HepG2 (cell line): Measurements from ENCODE around the gene CARMIL3. TPM values are rescaled to one million over a fixed set of nuclear protein-coding genes. Genes with fewer than 3 reads are reported as not detected.
A peak's percentile ranks its signal among the peaks of the same experiment; 100 is the strongest.

Experiments
- ESRRA ChIP-seq: sonication (generic); formaldehyde crosslinking; IDR thresholded peaks from 2 replicates; pipeline ENCODE4 v1.5.1; 2020; ENCODE audit warnings: mild to moderate bottlenecking, low read depth, missing genetic modification reagents
- HOXA9 ChIP-seq: sonication (generic); formaldehyde crosslinking; IDR thresholded peaks from 2 replicates; pipeline ENCODE4 v1.8.1; 2022; ENCODE audit warnings: missing genetic modification reagents, mild to moderate bottlenecking, moderate library complexity, borderline replicate concordance
- KDM3A ChIP-seq: IDR thresholded peaks from 2 replicates; pipeline ENCODE4 v1.6.1; 2018; ENCODE audit warnings: low read depth, missing compliant biosample characterization
- KLF11 ChIP-seq: IDR thresholded peaks from 2 replicates; pipeline ENCODE4 v1.6.1; 2016; ENCODE audit warnings: missing compliant biosample characterization
- ZBTB3 ChIP-seq: sonication (generic); formaldehyde crosslinking; IDR thresholded peaks from 2 replicates; pipeline ENCODE4 v1.4.0; 2020; ENCODE audit warnings: low read depth, mild to moderate bottlenecking, moderate library complexity, missing genetic modification reagents, borderline replicate concordance
- ZNF143 ChIP-seq: sonication (generic); formaldehyde crosslinking; IDR thresholded peaks from 2 replicates; pipeline ENCODE4 v1.4.0; 2020; ENCODE audit warnings: missing genetic modification reagents
- ZNF263 ChIP-seq: sonication (generic); formaldehyde crosslinking; IDR thresholded peaks from 2 replicates; pipeline ENCODE4 v1.4.0; 2020; ENCODE audit warnings: missing genetic modification reagents
- polyA plus RNA-seq, 8 experiments: library from polyadenylated mRNA; depleted of rRNA in 3 of 8; stranded (reverse) in 7 of 8; unstranded in 1 of 8; fragments of >200 nt; fragmentation: Illumina TruSeq in 4 of 8; extraction: Trizol in 4 of 8; gene quantifications; 2 replicates each; pipeline versions ENCODE4 v1.2.1 to v1.2.3, GENCODE V29; 2011 to 2016; ENCODE audit warnings: low read depth in 4 of 8, missing spikeins in 1 of 8, mixed read lengths in 1 of 8; ENCODE audit not compliant: insufficient read depth in 1 of 8
- total RNA-seq, 5 experiments: library from RNA; depleted of rRNA; stranded (reverse); fragments of >200 nt; fragmentation: Illumina TruSeq; extraction: Trizol; gene quantifications; 2 replicates each; pipeline ENCODE4 v1.2.3, GENCODE V29; 2016; ENCODE audit warnings: low read depth in 1 of 5
- TF ChIP-seq, protein P1 (sequence below): sonication (generic); formaldehyde crosslinking; IDR thresholded peaks from 2 replicates; pipeline ENCODE4 v1.5.1; 2020; ENCODE audit warnings: mild to moderate bottlenecking, missing genetic modification reagents, borderline replicate concordance
- TF ChIP-seq, protein P2 (sequence below), 2 experiments: IDR thresholded peaks; 2 replicates each; pipeline ENCODE4 v1.6.1; 2011 to 2012; ENCODE audit warnings: low read length in 2 of 2, borderline replicate concordance in 1 of 2, low read depth in 1 of 2, mild to moderate bottlenecking in 1 of 2, moderate library complexity in 1 of 2
- TF ChIP-seq, protein P3 (sequence below): sonication (generic); formaldehyde crosslinking; IDR thresholded peaks from 2 replicates; pipeline ENCODE4 v1.4.0; 2020; ENCODE audit warnings: missing genetic modification reagents
- TF ChIP-seq, protein P4 (sequence below): sonication (generic); formaldehyde crosslinking; IDR thresholded peaks from 2 replicates; pipeline ENCODE4 v1.5.1; 2020; ENCODE audit warnings: mild to moderate bottlenecking, moderate library complexity, missing genetic modification reagents
- TF ChIP-seq, protein P5 (sequence below): sonication (generic); formaldehyde crosslinking; IDR thresholded peaks from 2 replicates; pipeline ENCODE4 v1.4.0; 2020; ENCODE audit warnings: mild to moderate bottlenecking, missing genetic modification reagents, borderline replicate concordance

Gene CARMIL3
- total and polyA plus RNA-seq, 2 of the 13 experiments (the other 11 are each of a cell fraction or from before 2014, with no cell fraction given), result 0.27 to 0.55 TPM

DNA sequence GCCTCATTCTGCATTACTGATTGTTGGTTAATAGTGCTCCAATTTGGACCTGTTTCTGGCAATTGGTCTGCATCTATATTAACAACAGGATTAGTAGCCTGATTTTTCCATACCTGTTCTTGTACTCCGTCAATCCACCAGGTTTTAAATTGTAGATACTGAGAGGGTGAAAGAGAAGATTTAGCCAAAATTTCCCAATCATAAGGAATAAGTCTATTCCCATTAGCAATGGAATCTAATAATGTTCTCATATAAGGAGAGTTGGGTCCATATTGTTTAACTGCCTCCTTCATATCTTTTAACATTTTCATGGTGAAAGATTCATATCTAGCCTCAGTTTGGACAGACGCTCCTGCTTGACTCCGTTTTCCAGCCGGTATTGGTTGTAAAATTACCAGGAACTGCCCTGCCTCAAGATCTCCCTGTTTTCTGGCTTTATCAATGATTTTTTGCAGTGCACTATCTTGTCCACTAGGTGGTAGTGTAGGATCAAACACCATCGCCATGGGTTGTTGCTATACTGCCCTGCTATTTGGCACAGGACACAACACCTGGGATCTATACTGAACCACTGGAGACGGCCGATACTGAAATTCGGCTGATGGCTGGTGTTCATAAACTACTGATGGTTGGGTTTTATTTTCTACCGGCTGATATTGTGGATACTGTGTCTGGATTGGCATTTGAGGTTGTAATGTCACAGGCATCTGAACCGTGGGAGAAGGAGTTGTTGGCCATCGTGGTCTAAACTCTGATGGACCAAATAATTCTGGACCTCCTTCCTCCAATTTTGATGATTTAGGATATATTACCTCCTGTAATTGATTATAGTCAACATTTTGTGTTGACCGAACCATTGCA is 37.9 kb upstream of the CARMIL3 start (continued):
- TF ChIP-seq, protein P1, sequence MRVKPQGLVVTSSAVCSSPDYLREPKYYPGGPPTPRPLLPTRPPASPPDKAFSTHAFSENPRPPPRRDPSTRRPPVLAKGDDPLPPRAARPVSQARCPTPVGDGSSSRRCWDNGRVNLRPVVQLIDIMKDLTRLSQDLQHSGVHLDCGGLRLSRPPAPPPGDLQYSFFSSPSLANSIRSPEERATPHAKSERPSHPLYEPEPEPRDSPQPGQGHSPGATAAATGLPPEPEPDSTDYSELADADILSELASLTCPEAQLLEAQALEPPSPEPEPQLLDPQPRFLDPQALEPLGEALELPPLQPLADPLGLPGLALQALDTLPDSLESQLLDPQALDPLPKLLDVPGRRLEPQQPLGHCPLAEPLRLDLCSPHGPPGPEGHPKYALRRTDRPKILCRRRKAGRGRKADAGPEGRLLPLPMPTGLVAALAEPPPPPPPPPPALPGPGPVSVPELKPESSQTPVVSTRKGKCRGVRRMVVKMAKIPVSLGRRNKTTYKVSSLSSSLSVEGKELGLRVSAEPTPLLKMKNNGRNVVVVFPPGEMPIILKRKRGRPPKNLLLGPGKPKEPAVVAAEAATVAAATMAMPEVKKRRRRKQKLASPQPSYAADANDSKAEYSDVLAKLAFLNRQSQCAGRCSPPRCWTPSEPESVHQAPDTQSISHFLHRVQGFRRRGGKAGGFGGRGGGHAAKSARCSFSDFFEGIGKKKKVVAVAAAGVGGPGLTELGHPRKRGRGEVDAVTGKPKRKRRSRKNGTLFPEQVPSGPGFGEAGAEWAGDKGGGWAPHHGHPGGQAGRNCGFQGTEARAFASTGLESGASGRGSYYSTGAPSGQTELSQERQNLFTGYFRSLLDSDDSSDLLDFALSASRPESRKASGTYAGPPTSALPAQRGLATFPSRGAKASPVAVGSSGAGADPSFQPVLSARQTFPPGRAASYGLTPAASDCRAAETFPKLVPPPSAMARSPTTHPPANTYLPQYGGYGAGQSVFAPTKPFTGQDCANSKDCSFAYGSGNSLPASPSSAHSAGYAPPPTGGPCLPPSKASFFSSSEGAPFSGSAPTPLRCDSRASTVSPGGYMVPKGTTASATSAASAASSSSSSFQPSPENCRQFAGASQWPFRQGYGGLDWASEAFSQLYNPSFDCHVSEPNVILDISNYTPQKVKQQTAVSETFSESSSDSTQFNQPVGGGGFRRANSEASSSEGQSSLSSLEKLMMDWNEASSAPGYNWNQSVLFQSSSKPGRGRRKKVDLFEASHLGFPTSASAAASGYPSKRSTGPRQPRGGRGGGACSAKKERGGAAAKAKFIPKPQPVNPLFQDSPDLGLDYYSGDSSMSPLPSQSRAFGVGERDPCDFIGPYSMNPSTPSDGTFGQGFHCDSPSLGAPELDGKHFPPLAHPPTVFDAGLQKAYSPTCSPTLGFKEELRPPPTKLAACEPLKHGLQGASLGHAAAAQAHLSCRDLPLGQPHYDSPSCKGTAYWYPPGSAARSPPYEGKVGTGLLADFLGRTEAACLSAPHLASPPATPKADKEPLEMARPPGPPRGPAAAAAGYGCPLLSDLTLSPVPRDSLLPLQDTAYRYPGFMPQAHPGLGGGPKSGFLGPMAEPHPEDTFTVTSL (CRISPR knock-in tag), result no peak; the same call in 1 of the 2 replicates
- no peak for TF ChIP-seq ZNF263
- TF ChIP-seq KDM3A, result peak; percentile 91; the same call in 1 of the 2 replicates
- TF ChIP-seq ZBTB3 (CRISPR knock-in tag), result no peak
- peak; percentile 90; the same call in 1 of the 2 replicates for TF ChIP-seq KLF11
- 0 out of 2 replicates have a peak, but pooled peaks have one; percentile 31 for TF ChIP-seq ESRRA (CRISPR knock-in tag)
- TF ChIP-seq, protein P2, sequence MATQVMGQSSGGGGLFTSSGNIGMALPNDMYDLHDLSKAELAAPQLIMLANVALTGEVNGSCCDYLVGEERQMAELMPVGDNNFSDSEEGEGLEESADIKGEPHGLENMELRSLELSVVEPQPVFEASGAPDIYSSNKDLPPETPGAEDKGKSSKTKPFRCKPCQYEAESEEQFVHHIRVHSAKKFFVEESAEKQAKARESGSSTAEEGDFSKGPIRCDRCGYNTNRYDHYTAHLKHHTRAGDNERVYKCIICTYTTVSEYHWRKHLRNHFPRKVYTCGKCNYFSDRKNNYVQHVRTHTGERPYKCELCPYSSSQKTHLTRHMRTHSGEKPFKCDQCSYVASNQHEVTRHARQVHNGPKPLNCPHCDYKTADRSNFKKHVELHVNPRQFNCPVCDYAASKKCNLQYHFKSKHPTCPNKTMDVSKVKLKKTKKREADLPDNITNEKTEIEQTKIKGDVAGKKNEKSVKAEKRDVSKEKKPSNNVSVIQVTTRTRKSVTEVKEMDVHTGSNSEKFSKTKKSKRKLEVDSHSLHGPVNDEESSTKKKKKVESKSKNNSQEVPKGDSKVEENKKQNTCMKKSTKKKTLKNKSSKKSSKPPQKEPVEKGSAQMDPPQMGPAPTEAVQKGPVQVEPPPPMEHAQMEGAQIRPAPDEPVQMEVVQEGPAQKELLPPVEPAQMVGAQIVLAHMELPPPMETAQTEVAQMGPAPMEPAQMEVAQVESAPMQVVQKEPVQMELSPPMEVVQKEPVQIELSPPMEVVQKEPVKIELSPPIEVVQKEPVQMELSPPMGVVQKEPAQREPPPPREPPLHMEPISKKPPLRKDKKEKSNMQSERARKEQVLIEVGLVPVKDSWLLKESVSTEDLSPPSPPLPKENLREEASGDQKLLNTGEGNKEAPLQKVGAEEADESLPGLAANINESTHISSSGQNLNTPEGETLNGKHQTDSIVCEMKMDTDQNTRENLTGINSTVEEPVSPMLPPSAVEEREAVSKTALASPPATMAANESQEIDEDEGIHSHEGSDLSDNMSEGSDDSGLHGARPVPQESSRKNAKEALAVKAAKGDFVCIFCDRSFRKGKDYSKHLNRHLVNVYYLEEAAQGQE (IDR thresholded peaks at IDR 0.05; ENCODE audit: borderline replicate concordance in 1 of 2, low read depth in 1 of 2, low read length in 2 of 2), result no peak
- TF ChIP-seq, protein P3, sequence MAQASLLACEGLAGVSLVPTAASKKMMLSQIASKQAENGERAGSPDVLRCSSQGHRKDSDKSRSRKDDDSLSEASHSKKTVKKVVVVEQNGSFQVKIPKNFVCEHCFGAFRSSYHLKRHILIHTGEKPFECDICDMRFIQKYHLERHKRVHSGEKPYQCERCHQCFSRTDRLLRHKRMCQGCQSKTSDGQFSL, result no peak
- TF ChIP-seq, protein P4, sequence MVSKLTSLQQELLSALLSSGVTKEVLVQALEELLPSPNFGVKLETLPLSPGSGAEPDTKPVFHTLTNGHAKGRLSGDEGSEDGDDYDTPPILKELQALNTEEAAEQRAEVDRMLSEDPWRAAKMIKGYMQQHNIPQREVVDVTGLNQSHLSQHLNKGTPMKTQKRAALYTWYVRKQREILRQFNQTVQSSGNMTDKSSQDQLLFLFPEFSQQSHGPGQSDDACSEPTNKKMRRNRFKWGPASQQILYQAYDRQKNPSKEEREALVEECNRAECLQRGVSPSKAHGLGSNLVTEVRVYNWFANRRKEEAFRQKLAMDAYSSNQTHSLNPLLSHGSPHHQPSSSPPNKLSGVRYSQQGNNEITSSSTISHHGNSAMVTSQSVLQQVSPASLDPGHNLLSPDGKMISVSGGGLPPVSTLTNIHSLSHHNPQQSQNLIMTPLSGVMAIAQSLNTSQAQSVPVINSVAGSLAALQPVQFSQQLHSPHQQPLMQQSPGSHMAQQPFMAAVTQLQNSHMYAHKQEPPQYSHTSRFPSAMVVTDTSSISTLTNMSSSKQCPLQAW (CRISPR knock-in tag), result peak; percentile 90
- TF ChIP-seq, protein P5, sequence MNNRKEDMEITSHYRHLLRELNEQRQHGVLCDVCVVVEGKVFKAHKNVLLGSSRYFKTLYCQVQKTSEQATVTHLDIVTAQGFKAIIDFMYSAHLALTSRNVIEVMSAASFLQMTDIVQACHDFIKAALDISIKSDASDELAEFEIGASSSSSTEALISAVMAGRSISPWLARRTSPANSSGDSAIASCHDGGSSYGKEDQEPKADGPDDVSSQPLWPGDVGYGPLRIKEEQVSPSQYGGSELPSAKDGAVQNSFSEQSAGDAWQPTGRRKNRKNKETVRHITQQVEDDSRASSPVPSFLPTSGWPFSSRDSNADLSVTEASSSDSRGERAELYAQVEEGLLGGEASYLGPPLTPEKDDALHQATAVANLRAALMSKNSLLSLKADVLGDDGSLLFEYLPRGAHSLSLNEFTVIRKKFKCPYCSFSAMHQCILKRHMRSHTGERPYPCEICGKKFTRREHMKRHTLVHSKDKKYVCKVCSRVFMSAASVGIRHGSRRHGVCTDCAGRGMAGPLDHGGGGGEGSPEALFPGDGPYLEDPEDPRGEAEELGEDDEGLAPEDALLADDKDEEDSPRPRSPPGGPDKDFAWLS (CRISPR knock-in tag), result no peak
- 0 out of 2 replicates have a peak, but pooled peaks have one; percentile 30 for TF ChIP-seq ZNF143 (CRISPR knock-in tag)
- peak; percentile 61; the same call in 1 of the 2 replicates for TF ChIP-seq HOXA9
